SK-N-SH (cell line): ENCODE data around the gene CHRM4. TPM values are rescaled to one million over a fixed set of nuclear protein-coding genes. Genes with fewer than 3 reads are reported as not detected.

Experiments
- CTCF ChIA-PET: fragments of 300-600, 350-600 bp; formaldehyde crosslinking; extraction: SDS; loops from one replicate; lab custom pipeline; 2021; lab: Yijun Ruan, JAX
- POLR2A ChIA-PET: fragments of 350-600 bp; sonication (Branson Sonifier 250); formaldehyde crosslinking; extraction: SDS; loops from one replicate; lab custom pipeline; 2020; ENCODE audit warnings: antibody characterized with exemption, inconsistent platforms; lab: Yijun Ruan, JAX
- DNase-seq: peaks from one replicate; pipeline ENCODE4 v3.0.0; 2012
- H2AFZ ChIP-seq: fragments of 200-600 bp; sonication (generic); 2 replicates; pipeline ENCODE4 v1.8.1; 2016; ENCODE audit warnings: antibody characterized with exemption, mild to moderate bottlenecking, low read depth
- H3F3A ChIP-seq: fragments of 200-600 bp; sonication (generic); replicated peaks from 2 replicates; pipeline ENCODE3; 2016; ENCODE audit warnings: antibody characterized with exemption, mild to moderate bottlenecking; ENCODE audit not compliant: insufficient read depth
- H3K27ac ChIP-seq, 2 experiments: fragments of 200-500 bp in 1 of 2; fragments of 200-600 bp in 1 of 2; sonication (Bioruptor generic) in 1 of 2; sonication (generic), shearing (Covaris generic) in 1 of 2; 2 replicates each; pipeline versions ENCODE4 v1.5.1 to v1.6.1; 2014 to 2016; ENCODE audit warnings: low read depth in 2 of 2, inconsistent platforms in 1 of 2, low read length in 1 of 2, mild to moderate bottlenecking in 1 of 2, mixed read lengths in 1 of 2
- H3K27me3 ChIP-seq: fragments of 200-600 bp; sonication (generic), shearing (Covaris generic); 2 replicates; pipeline ENCODE4 v1.6.1; 2016; ENCODE audit warnings: mixed run types; ENCODE audit not compliant: insufficient read depth
- H3K36me3 ChIP-seq, 2 experiments: fragments of 200-500 bp in 1 of 2; fragments of 200-600 bp in 1 of 2; sonication (Bioruptor generic) in 1 of 2; sonication (generic) in 1 of 2; replicated peaks in 1 of 2; 2 replicates each; pipeline versions ENCODE3 to v1.5.1; 2014 to 2016; ENCODE audit warnings: low read length in 1 of 2, mild to moderate bottlenecking in 1 of 2; ENCODE audit not compliant: insufficient read depth in 2 of 2, control insufficient read depth in 1 of 2
- H3K4me1 ChIP-seq, 2 experiments: fragments of 200-500 bp in 1 of 2; fragments of 200-600 bp in 1 of 2; sonication (Bioruptor generic) in 1 of 2; sonication (generic), shearing (Covaris generic) in 1 of 2; 2 replicates each; pipeline versions ENCODE4 v1.5.1 to v1.6.1; 2014 to 2016; ENCODE audit warnings: low read depth in 1 of 2, low read length in 1 of 2, mixed run types in 1 of 2; ENCODE audit not compliant: insufficient read depth in 2 of 2, control insufficient read depth in 1 of 2
- H3K4me2 ChIP-seq: fragments of 200-600 bp; sonication (generic), shearing (Covaris generic); 2 replicates; pipeline ENCODE4 v1.6.1; 2017; ENCODE audit warnings: mixed run types
- H3K4me3 ChIP-seq, 2 experiments: fragments of 200-500 bp in 1 of 2; fragments of 200-600 bp in 1 of 2; sonication (Bioruptor generic) in 1 of 2; sonication (generic), shearing (Covaris generic) in 1 of 2; 2 replicates each; pipeline versions ENCODE4 v1.5.1 to v1.8.1; 2014 to 2016; ENCODE audit warnings: low read depth in 2 of 2, inconsistent platforms in 1 of 2, low read length in 1 of 2, mild to moderate bottlenecking in 1 of 2, mixed read lengths in 1 of 2, moderate library complexity in 1 of 2
- H3K79me2 ChIP-seq: fragments of 200-600 bp; sonication (generic); 2 replicates; pipeline ENCODE4 v1.8.1; 2017; ENCODE audit warnings: mild to moderate bottlenecking; ENCODE audit not compliant: insufficient read depth
- H3K9ac ChIP-seq: fragments of 200-600 bp; sonication (generic); 2 replicates; pipeline ENCODE4 v1.6.1; 2017; ENCODE audit warnings: mixed run types
- H3K9me2 ChIP-seq: fragments of 200-600 bp; sonication (generic); 2 replicates; pipeline ENCODE4 v1.6.1; 2017; ENCODE audit warnings: mixed run types
- H3K9me3 ChIP-seq: fragments of 200-600 bp; sonication (generic); 2 replicates; pipeline ENCODE4 v1.6.1; 2017; ENCODE audit warnings: mixed run types, mild to moderate bottlenecking, moderate library complexity
- H4K20me1 ChIP-seq: fragments of 200-600 bp; sonication (generic); 2 replicates; pipeline ENCODE4 v1.6.1; 2017; ENCODE audit warnings: mild to moderate bottlenecking, mixed run types; ENCODE audit not compliant: insufficient read depth
- CTCF ChIP-seq: fragments of 200-600 bp; sonication (generic); IDR thresholded peaks from 2 replicates; pipeline ENCODE4 v1.6.1; 2017; ENCODE audit warnings: antibody characterized with exemption, mild to moderate bottlenecking, moderate library complexity
- FOSL2 ChIP-seq: IDR thresholded peaks from 2 replicates; pipeline ENCODE4 v1.4.0; 2012; ENCODE audit warnings: low read depth, mild to moderate bottlenecking, moderate library complexity, borderline replicate concordance
- JUND ChIP-seq: IDR thresholded peaks from 2 replicates; pipeline ENCODE4 v1.4.0; 2012
- MEF2A ChIP-seq: IDR thresholded peaks from 2 replicates; pipeline ENCODE4 v1.4.0; 2012; ENCODE audit warnings: low read depth, borderline replicate concordance
- RCOR1 ChIP-seq: fragments of 150-350 bp; IDR thresholded peaks from 2 replicates; pipeline ENCODE4 v1.6.1; 2017; ENCODE audit warnings: antibody characterized with exemption, low read length
- RFX5 ChIP-seq: IDR thresholded peaks from 2 replicates; pipeline ENCODE4 v1.6.1; 2012; ENCODE audit warnings: mild to moderate bottlenecking, improper control_type of control experiment, low read length
- RXRA ChIP-seq: IDR thresholded peaks from 2 replicates; pipeline ENCODE4 v1.4.0; 2012; ENCODE audit warnings: low read depth, mild to moderate bottlenecking, borderline replicate concordance
- TAF1 ChIP-seq: IDR thresholded peaks from 2 replicates; pipeline ENCODE4 v1.6.1; 2012; ENCODE audit warnings: low read depth, mild to moderate bottlenecking, low read length, moderate library complexity, borderline replicate concordance
- TCF12 ChIP-seq: IDR thresholded peaks from 2 replicates; pipeline ENCODE4 v1.4.0; 2012
- WGBS: methylation state at CpG from one replicate; pipeline ENCODE4 v1.1.6; 2017; ENCODE audit warnings: low lambda C conversion rate; 5-methylcytosine and 5-hydroxymethylcytosine counted together
- polyA plus RNA-seq, 3 experiments: library from polyadenylated mRNA; depleted of rRNA; stranded (reverse); fragments of >200 nt; gene quantifications; 2 replicates each; pipeline ENCODE4 v1.2.3, GENCODE V29; 2012
- TF ChIP-seq, protein P1 (sequence below): IDR thresholded peaks from 2 replicates; pipeline ENCODE4 v1.6.1; 2012; ENCODE audit warnings: mild to moderate bottlenecking, low read depth, low read length, moderate library complexity
- TF ChIP-seq, protein P2 (sequence below): IDR thresholded peaks from 2 replicates; pipeline ENCODE4; 2012
- TF ChIP-seq, protein P3 (sequence below): fragments of 150-350 bp; IDR thresholded peaks from 2 replicates; pipeline ENCODE4 v1.6.1; 2017; ENCODE audit warnings: antibody characterized with exemption, low read length, low read depth, borderline replicate concordance

CHRM4 gene
- polyA plus RNA-seq, 1 of the 3 experiments (the other 2 are of a cell fraction): 0.26 TPM

GRCh38 chr11:46437122-46437689, 45.6 kb upstream of the CHRM4 start:
- Histone ChIP-seq H3K4me3 (no peak overlapping the region), H3K36me3 (peaks cover 26 to 29% of the 10 kb centered on the region in 2 experiments), H3K27me3 (no peaks in the 10 kb centered on the region), H3K9ac (no peak overlapping the region), H3F3A (no peaks in the 10 kb centered on the region), H3K9me2 (no peaks in the 10 kb centered on the region), H3K9me3 (no peaks in the 10 kb centered on the region), H3K79me2 (no peaks in the 10 kb centered on the region), H3K27ac (no peak overlapping the region), H2AFZ (no peak overlapping the region), H3K4me2 (no peak overlapping the region), H3K4me1 (peaks cover 7 to 20% of the 10 kb centered on the region in 2 experiments; a peak in 2 of 4 replicates), H4K20me1 (no peaks in the 10 kb centered on the region)
- ChIA-PET POLR2A (no interaction called here), CTCF (interaction anchor here (0.9 to 5.1 kb wide), 8 partner anchors 9 to 92 kb away, joined by 3 to 25 read pairs (median 6); no protein-coding TSS in a partner anchor)
- DNase-seq: no peak
- TF ChIP-seq, protein P1, sequence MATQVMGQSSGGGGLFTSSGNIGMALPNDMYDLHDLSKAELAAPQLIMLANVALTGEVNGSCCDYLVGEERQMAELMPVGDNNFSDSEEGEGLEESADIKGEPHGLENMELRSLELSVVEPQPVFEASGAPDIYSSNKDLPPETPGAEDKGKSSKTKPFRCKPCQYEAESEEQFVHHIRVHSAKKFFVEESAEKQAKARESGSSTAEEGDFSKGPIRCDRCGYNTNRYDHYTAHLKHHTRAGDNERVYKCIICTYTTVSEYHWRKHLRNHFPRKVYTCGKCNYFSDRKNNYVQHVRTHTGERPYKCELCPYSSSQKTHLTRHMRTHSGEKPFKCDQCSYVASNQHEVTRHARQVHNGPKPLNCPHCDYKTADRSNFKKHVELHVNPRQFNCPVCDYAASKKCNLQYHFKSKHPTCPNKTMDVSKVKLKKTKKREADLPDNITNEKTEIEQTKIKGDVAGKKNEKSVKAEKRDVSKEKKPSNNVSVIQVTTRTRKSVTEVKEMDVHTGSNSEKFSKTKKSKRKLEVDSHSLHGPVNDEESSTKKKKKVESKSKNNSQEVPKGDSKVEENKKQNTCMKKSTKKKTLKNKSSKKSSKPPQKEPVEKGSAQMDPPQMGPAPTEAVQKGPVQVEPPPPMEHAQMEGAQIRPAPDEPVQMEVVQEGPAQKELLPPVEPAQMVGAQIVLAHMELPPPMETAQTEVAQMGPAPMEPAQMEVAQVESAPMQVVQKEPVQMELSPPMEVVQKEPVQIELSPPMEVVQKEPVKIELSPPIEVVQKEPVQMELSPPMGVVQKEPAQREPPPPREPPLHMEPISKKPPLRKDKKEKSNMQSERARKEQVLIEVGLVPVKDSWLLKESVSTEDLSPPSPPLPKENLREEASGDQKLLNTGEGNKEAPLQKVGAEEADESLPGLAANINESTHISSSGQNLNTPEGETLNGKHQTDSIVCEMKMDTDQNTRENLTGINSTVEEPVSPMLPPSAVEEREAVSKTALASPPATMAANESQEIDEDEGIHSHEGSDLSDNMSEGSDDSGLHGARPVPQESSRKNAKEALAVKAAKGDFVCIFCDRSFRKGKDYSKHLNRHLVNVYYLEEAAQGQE: no peak
- TF ChIP-seq, protein P2, sequence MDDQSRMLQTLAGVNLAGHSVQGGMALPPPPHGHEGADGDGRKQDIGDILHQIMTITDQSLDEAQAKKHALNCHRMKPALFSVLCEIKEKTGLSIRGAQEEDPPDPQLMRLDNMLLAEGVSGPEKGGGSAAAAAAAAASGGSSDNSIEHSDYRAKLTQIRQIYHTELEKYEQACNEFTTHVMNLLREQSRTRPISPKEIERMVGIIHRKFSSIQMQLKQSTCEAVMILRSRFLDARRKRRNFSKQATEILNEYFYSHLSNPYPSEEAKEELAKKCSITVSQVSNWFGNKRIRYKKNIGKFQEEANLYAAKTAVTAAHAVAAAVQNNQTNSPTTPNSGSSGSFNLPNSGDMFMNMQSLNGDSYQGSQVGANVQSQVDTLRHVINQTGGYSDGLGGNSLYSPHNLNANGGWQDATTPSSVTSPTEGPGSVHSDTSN: no peak
- TF ChIP-seq FOSL2 (no peak), TCF12 (no peak), RXRA (no peak), RFX5 (no peak), CTCF (no peak), MEF2A (no peak), JUND (no peak), RCOR1 (no peak), TAF1 (no peak)
- TF ChIP-seq, protein P3, sequence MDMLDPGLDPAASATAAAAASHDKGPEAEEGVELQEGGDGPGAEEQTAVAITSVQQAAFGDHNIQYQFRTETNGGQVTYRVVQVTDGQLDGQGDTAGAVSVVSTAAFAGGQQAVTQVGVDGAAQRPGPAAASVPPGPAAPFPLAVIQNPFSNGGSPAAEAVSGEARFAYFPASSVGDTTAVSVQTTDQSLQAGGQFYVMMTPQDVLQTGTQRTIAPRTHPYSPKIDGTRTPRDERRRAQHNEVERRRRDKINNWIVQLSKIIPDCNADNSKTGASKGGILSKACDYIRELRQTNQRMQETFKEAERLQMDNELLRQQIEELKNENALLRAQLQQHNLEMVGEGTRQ: no peak
- 86% methylated on average over 6 of the region's 6 CpGs for whole genome bisulfite sequencing
